BJ (cell line): ENCODE data around the gene PPP3CA. TPM values are rescaled to one million over a fixed set of nuclear protein-coding genes. Genes with fewer than 3 reads are reported as not detected.
"Not testable (repeated sequence)": the region's sequence is repeated elsewhere in the genome, so short reads cannot be mapped to it uniquely, and the experiment has no call there.

ENCODE experiments used
- CTCF ChIA-PET: fragments of 350-600 bp; formaldehyde crosslinking; extraction: SDS; loops from one replicate; lab custom pipeline; 2021; ENCODE audit warnings: antibody characterized with exemption, inconsistent platforms; lab: Yijun Ruan, JAX
- POLR2A ChIA-PET: fragments of 300-600 bp; sonication (Branson Sonifier 250); formaldehyde crosslinking; extraction: SDS; loops from one replicate; lab custom pipeline; 2021; ENCODE audit warnings: antibody characterized with exemption; lab: Charles Lee
- DNase-seq: peaks from one replicate; pipeline ENCODE4 v3.0.0-alpha.2; 2011; ENCODE audit warnings: low read depth
- H3K27me3 ChIP-seq: 2 replicates; pipeline ENCODE4 v1.6.0; 2011; ENCODE audit warnings: low read length; ENCODE audit not compliant: control insufficient read depth, insufficient read depth
- H3K36me3 ChIP-seq: 2 replicates; pipeline ENCODE4 v1.5.1; 2011; ENCODE audit warnings: low read length; ENCODE audit not compliant: control insufficient read depth, insufficient read depth
- H3K4me3 ChIP-seq: 2 replicates; pipeline ENCODE4 v1.5.1; 2011; ENCODE audit warnings: low read depth, mild to moderate bottlenecking, control low read depth, low read length
- polyA plus RNA-seq: library from polyadenylated mRNA; depleted of rRNA; stranded (reverse); fragments of >200 nt; gene quantifications from 2 replicates; pipeline ENCODE4 v1.2.3, GENCODE V29; 2011
- TF ChIP-seq, protein P1 (sequence below): IDR thresholded peaks from 2 replicates; pipeline ENCODE4 v1.5.1; 2011; ENCODE audit warnings: low read depth, mild to moderate bottlenecking, control low read depth, inconsistent platforms, low read length, moderate library complexity; ENCODE audit not compliant: insufficient read depth

The PPP3CA gene
- polyA plus RNA-seq, 1 experiment = 10.6 TPM

- ChIA-PET CTCF (no interaction called here), POLR2A (no interaction called here)
- Histone ChIP-seq H3K4me3 (no peak overlapping the region), H3K36me3 (no peaks in the 10 kb centered on the region), H3K27me3 (no peaks in the 10 kb centered on the region)
- no peak for DNase-seq
- TF ChIP-seq, protein P1, sequence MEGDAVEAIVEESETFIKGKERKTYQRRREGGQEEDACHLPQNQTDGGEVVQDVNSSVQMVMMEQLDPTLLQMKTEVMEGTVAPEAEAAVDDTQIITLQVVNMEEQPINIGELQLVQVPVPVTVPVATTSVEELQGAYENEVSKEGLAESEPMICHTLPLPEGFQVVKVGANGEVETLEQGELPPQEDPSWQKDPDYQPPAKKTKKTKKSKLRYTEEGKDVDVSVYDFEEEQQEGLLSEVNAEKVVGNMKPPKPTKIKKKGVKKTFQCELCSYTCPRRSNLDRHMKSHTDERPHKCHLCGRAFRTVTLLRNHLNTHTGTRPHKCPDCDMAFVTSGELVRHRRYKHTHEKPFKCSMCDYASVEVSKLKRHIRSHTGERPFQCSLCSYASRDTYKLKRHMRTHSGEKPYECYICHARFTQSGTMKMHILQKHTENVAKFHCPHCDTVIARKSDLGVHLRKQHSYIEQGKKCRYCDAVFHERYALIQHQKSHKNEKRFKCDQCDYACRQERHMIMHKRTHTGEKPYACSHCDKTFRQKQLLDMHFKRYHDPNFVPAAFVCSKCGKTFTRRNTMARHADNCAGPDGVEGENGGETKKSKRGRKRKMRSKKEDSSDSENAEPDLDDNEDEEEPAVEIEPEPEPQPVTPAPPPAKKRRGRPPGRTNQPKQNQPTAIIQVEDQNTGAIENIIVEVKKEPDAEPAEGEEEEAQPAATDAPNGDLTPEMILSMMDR = no peak
These were observed 338.8 kb downstream of the PPP3CA start for GRCh38 chr4:101008503-101008902.

- ChIA-PET CTCF (no interaction called here), POLR2A (no interaction called here)
- no peaks in the 10 kb centered on the region for H3K27me3 ChIP-seq
- no peaks in the 10 kb centered on the region for H3K36me3 ChIP-seq
- DNase-seq = no peak
- H3K4me3 ChIP-seq = no peak overlapping the region
- TF ChIP-seq, protein P1 = no peak
These were observed 341.7 kb downstream of the PPP3CA start for GRCh38 chr4:101005659-101006058.

DNA sequence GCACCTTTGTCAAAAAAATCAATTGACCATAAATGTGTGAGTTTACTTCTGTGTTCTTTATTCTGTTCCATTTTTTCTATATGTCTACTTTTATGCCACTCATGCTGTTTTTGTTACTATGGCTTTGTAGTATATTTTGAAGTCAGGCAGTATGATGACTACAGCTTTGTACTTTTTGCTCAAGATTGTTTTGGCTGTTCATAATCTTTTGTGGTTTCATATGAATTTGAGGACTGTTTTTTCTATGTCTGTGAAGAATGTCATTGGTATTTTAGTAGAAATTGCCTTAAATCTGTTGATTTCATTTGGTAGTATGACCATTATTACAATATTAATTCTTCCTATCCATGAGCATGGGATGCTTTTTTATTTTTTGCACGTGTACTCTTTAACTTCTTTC lies 346.8 kb downstream of the PPP3CA start:
- DNase-seq = no peak
- Histone ChIP-seq H3K27me3 (no peaks in the 10 kb centered on the region), H3K4me3 (no peak overlapping the region), H3K36me3 (no peaks in the 10 kb centered on the region)
- POLR2A ChIA-PET = no interaction called here
- TF ChIP-seq, protein P1 = no peak
- CTCF ChIA-PET = no interaction called here

GRCh38 chr4:100995671-100996070 lies 351.7 kb downstream of the PPP3CA start:
- TF ChIP-seq, protein P1 = no peak
- DNase-seq = no peak
- no peaks in the 10 kb centered on the region for H3K36me3 ChIP-seq
- no peaks in the 10 kb centered on the region for H3K27me3 ChIP-seq
- H3K4me3 ChIP-seq = no peak overlapping the region
- ChIA-PET POLR2A (no interaction called here), CTCF (no interaction called here)

DNA sequence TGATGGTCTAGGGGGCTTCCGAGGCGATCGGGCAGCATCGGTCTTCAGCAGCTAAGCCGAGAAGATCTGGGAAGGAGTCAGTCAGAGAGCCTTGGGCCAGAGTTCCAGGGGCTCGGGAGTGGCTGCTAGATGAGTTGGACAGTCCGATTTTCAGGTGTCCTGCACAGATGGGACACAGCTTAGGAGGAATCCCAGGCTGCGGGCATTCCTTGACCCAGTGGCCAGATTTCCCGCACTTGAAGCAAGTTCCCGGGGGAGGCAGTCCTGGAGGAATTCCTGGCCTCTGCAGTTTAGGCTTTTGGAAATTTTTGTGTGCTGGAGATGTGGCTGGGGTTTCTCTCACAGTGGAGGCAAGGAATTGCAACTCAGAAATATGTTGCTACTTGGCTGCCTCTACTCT lies 352.3 kb downstream of the PPP3CA start:
- H3K36me3 ChIP-seq, H3K27me3 ChIP-seq, POLR2A ChIA-PET, DNase-seq, CTCF ChIA-PET, H3K4me3 ChIP-seq: not testable (repeated sequence)

DNA sequence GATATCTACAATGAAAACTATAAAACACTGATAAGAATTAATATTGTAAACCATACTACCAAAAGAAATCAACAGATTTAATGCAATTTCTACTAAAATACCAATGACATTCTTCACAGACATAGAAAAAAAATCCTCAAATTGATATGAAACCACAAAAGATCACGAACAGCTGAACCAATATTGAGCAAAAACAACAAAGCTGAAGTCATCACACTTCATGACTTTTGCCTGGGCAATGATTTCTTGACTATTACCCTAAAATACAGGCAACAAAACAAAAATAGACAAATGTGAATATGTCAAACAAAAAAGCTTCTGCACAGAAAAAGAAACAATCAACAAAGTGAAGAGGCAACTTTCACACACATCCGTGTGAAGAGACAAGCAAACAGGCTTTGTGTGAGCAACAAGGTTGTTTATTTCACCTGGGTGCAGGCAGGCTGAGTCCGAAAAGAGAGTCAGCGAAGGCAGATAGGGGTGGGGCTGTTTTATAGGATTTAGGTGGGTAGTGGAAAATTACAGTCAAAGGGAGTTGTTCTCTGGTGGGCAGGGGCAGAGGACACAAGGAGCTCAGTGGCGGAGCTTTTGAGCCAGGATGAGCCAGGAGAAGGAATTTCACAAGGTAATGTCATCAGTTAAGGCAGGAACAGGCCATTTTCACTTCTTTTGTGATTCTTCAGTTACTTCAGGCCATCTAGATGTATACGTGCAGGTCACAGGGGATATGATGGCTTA lies 355.8 kb downstream of the PPP3CA start:
- H3K27me3 ChIP-seq, H3K4me3 ChIP-seq, POLR2A ChIA-PET, H3K36me3 ChIP-seq, DNase-seq: not testable (repeated sequence)
- CTCF ChIA-PET = interaction anchor here (1.0 to 1.7 kb wide), 2 partner anchors 14 to 72 kb away, joined by 3 to 4 read pairs; no protein-coding TSS in a partner anchor
